Pancreas (tissue), 10 donors: ENCODE data around the gene ADGRD2. TPM values are rescaled to one million over a fixed set of nuclear protein-coding genes. Genes with fewer than 3 reads are reported as not detected.

ENCODE experiments used
- ATAC-seq, 4 donors: fragments of 200-7000 bp; cut with Tn5 transposase; one replicate each; pipeline versions ENCODE4 v1.8.0 to v1.9.1; 2020; ENCODE audit warnings: mild to moderate bottlenecking in 4 of 4, moderate library complexity in 4 of 4
- DNase-seq, 6 donors: peaks; one replicate each; pipeline ENCODE4 v3.0.0-alpha.2; 2020
- FAIRE-seq: peaks from 2 replicates; lab custom pipeline; 2012; peaks lifted over from hg19 to GRCh38; lab: Jason Lieb, UNC
- H3K27ac ChIP-seq, 4 donors: fragments of 200-600 bp; sonication (generic); 1 replicate in 3 of 4; 2 replicates in 1 of 4; pipeline versions ENCODE4 v1.5.0 to v1.8.0; 2020
- H3K27me3 ChIP-seq, 4 donors: fragments of 200-600 bp; one replicate each; pipeline ENCODE4 v1.8.0; 2021
- H3K36me3 ChIP-seq, 3 donors: fragments of 200-600 bp; sonication (generic) in 1 of 3; one replicate each; pipeline versions ENCODE4 v1.5.0 to v1.8.0; 2020 to 2021
- H3K4me1 ChIP-seq, 3 donors: fragments of 200-600 bp; one replicate each; pipeline ENCODE4 v1.8.0; 2021
- H3K4me3 ChIP-seq, 4 donors: fragments of 200-600 bp; sonication (generic) in 2 of 4; one replicate each; pipeline versions ENCODE4 v1.5.0 to v1.8.0; 2020 to 2021
- H3K9me3 ChIP-seq, 4 donors: fragments of 200-600 bp; one replicate each; pipeline ENCODE4 v1.8.0; 2021
- CTCF ChIP-seq, 4 donors: fragments of 200-600 bp; sonication (generic) in 3 of 4; IDR thresholded peaks; one replicate each; pipeline versions ENCODE4 v1.5.0 to v1.8.0; 2021; ENCODE audit warnings: antibody characterized with exemption in 4 of 4
- WGBS, 2 donors: extraction: QIAGEN DNeasy Blood & Tissue Kit; methylation state at CpG; one replicate each; pipeline ENCODE4 v1.1.7; 2013; 5-methylcytosine and 5-hydroxymethylcytosine counted together
- intact Hi-C, 3 donors: fragments of 100-400 bp; cut with DNase I; formaldehyde crosslinking; loops; one replicate each; pipeline versions ENCODE4 v1.11.1 to v1.14.2; 2022
- polyA plus RNA-seq, 2 donors: library from polyadenylated mRNA; stranded (reverse); fragments of 200-250 nt; gene quantifications; one replicate each; pipeline ENCODE4 v1.2.3, GENCODE V29; 2013
- total RNA-seq, 6 donors: library from RNA; stranded (reverse); fragmentation: NEBNext Ultra II Directional in 4 of 6; extraction: Animal tissue kit (Norgen Biotek cat#: 25700) in 4 of 6; gene quantifications; one replicate each; pipeline versions ENCODE4 v1.2.1 to v1.2.4, GENCODE V29; 2021 to 2023
- donor health status: healthy with polysubstance abuse.
- donor health status: DM: no; HTN: no; CAD: no; lungs with moderate emphysema.
- donor health status: DM: no; HTN: no; CAD: no.
- donor health status: control.
- donor health status: control.
- donor health status: Bipolar disorder and iron deficiency.
- donor health status: DM: yes; HTN: yes; CAD: no.
- donor health status: DM: no; HTN: no; CAD: no.
- donor health status: DM: no; HTN: no; CAD: no.
- donor health status: DM: yes; HTN: yes; CAD: no.

ADGRD2 gene
- total and polyA plus RNA-seq, 8 donors: 0.23 TPM; not detected in 7

DNA sequence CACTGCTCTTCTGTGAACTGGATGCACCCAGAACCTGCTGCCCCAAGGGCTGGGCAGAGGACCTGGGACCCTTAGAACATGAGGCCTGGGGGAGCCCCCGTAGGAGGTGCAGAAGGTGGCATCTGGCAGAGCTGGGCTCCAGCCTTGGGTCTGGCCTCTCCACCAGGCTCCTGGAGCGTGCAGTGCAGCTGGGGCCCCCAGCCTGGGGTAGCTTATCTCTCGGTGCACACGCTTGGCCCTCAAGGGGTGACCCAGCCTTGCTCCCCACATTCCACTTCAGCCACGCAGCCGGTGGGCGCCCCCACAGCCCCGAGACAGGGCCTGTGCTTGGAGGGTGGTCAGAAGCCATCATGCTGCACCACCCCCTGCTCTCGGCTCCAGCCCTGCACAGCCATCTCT is 62.6 kb downstream of the ADGRD2 start:
- Histone ChIP-seq H3K4me1 (no peaks in the 10 kb centered on the region), H3K9me3 (no peaks in the 10 kb centered on the region), H3K27me3 (no peaks in the 10 kb centered on the region), H3K36me3 (no peaks in the 10 kb centered on the region), H3K27ac (no peak overlapping the region), H3K4me3 (no peak overlapping the region)
- FAIRE-seq: no peak
- no peak for TF ChIP-seq CTCF (IDR thresholded peaks at IDR 0.05)
- ATAC-seq: no peak
- DNase-seq: peak in 1 of 6 donors; percentile 50
- WGBS, 2 donors: 48 to 57% methylated on average over 9 of the region's 9 CpGs
- intact Hi-C loops: no loop called here

DNA sequence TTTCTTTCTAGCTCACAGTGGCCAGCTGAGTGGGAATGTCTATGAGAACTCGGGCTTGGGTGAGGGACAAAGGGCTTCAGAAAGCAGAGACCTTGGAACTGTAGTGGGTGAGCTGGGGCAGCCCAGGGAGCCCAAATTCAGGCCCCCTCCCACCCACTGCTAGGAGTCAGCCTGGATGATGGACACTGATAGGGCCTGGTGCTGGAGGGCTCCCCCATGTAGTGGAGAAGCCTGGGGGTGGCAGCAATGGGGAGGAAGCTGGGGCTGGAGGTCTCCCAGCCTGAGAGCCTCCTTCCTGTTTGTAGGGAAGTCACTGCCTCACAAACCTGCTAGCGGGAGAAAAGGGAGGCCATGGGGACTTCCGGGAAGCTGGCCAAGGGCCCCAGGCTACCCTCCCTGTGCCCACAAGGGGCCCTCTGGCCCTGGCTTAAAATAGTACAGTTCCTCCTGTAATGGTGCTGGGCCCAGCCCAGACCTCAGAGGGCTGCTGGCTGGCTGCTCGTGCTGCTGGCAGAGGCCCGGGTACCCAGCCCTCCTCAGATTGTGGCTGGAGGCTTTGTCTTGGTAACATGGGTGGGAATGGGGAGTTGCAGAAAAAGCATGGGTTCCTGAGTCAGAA is 63.2 kb downstream of the ADGRD2 start:
- DNase-seq (no peak), FAIRE-seq (no peak), ATAC-seq (peak in 1 of 4 donors; percentile 29)
- TF ChIP-seq CTCF (IDR thresholded peaks at IDR 0.05): no peak
- Histone ChIP-seq H3K27me3 (no peaks in the 10 kb centered on the region), H3K36me3 (no peaks in the 10 kb centered on the region), H3K4me1 (no peaks in the 10 kb centered on the region), H3K9me3 (no peaks in the 10 kb centered on the region), H3K4me3 (no peak overlapping the region), H3K27ac (no peak overlapping the region)
- intact Hi-C loops: no loop called here
- WGBS, 2 donors: 36 to 44% methylated on average over 5 of the region's 5 CpGs

DNA sequence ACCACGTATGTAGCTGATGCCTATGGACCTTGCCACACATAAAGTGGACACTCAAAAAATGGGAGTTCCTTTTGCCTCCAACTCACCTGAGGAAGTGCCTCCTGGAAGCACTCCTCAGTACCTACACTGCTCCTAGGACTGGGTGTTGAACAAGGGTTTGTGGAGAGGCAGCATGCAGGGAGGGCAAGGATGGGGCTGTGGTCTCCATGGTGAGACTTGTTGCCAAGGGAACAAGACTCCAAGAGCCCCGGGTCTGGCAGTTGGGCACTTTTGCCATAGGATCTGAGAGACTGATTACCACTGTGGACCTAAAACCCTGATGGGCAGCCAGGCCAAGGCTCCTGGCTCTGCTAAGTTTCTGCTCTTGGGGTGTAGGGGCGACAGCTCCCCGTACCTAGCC is 63.9 kb downstream of the ADGRD2 start:
- ATAC-seq (no peak), FAIRE-seq (no peak), DNase-seq (no peak)
- no peaks in the 10 kb centered on the region for H3K27me3 ChIP-seq
- intact Hi-C loops: no loop called here
- H3K36me3 ChIP-seq: no peaks in the 10 kb centered on the region
- 69 to 74% methylated on average over 4 of the region's 4 CpGs for WGBS, 2 donors
- H3K4me3 ChIP-seq: no peak overlapping the region
- TF ChIP-seq CTCF (IDR thresholded peaks at IDR 0.05): no peak
- H3K4me1 ChIP-seq: no peaks in the 10 kb centered on the region
- no peaks in the 10 kb centered on the region for H3K9me3 ChIP-seq
- H3K27ac ChIP-seq: no peak overlapping the region

GRCh38 chr9:124514874-124515273 is 64.6 kb downstream of the ADGRD2 start:
- Histone ChIP-seq H3K4me3 (no peak overlapping the region), H3K27me3 (no peaks in the 10 kb centered on the region), H3K27ac (no peak overlapping the region), H3K9me3 (no peaks in the 10 kb centered on the region), H3K4me1 (no peaks in the 10 kb centered on the region), H3K36me3 (no peaks in the 10 kb centered on the region)
- intact Hi-C loops: no loop called here
- 54 to 67% methylated on average over 5 of the region's 5 CpGs for WGBS, 2 donors
- no peak for DNase-seq
- no peak for TF ChIP-seq CTCF (IDR thresholded peaks at IDR 0.05)
- no peak for FAIRE-seq
- ATAC-seq: no peak

- Histone ChIP-seq H3K36me3 (no peaks in the 10 kb centered on the region), H3K4me1 (no peaks in the 10 kb centered on the region), H3K4me3 (no peak overlapping the region), H3K9me3 (no peaks in the 10 kb centered on the region), H3K27ac (no peak overlapping the region), H3K27me3 (no peaks in the 10 kb centered on the region)
- ATAC-seq (no peak), DNase-seq (no peak), FAIRE-seq (no peak)
- WGBS, 2 donors: 89 to 90% methylated on average over 5 of the region's 5 CpGs
- no peak for TF ChIP-seq CTCF (IDR thresholded peaks at IDR 0.05)
- intact Hi-C loops: no loop called here
These were observed 67.3 kb downstream of the ADGRD2 start for GRCh38 chr9:124517600-124517999.
